HG02852 (cell line): ENCODE results near the gene DNLZ.

Experiments
- ATAC-seq: cut with Tn5 transposase; IDR thresholded peaks from one replicate; pipeline ENCODE4 v1.9.1; 2021; ENCODE audit warnings: mild to moderate bottlenecking, moderate library complexity; ENCODE audit not compliant: unreplicated experiment

DNLZ gene

GRCh38 chr9:136397643-136398042 lies 34.1 kb upstream of the DNLZ start:
- ATAC-seq: no peak

DNA sequence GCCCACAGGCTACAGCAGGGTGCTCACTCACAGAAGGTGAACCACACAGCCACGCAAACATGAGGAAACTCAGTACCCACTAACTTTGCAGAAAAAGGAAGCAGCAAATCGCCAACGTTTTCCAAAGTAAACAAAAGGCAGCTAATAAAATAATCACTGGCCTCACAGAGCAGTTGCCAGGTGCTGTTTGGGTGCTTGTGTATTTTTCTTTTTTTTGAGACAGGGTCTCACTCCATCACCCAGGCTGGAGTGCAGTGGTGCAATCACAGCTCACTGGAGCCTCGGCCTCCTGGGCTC lies 32.6 kb upstream of the DNLZ start:
- ATAC-seq: no peak

- ATAC-seq: no peak
These were observed 32.0 kb upstream of the DNLZ start for GRCh38 chr9:136395345-136396218.

DNA sequence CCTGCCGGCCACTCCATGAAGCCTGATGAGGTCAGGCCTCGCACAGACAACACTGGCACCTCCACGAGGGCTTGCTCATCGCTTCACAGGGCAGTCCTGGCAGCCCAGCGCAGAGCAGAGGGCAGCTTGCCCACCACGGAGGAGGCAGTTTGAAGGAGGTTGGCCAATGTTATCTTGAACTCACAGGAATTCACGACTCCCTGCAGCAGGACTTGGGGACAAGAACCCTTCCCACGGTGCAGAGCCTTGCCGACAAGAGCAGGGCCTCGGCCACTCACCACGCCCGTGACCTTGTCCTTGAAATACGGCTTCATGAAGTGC lies 31.4 kb upstream of the DNLZ start:
- no peak for ATAC-seq

- no peak for ATAC-seq
These were observed 30.9 kb upstream of the DNLZ start for GRCh38 chr9:136394312-136395019.

DNA sequence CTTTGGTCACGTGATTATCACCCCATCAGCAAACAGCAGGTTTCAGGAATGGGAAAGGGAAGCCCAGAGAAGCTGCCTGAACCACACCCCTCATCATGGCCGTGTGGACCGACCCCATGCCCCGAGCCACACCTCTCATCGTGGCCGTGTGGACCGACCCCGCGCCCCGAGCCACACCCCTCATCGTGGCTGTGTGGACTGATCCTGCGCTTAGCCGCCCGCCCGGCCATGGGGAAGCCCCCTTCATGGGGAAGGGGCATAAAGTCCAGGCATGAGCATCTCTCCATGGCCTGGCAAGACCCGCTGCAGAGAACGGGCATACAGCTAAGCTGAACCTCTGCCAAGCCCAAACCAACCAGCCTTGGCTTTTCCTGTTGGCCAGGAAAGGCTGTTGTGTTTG lies 30.0 kb upstream of the DNLZ start:
- ATAC-seq: no peak

DNA sequence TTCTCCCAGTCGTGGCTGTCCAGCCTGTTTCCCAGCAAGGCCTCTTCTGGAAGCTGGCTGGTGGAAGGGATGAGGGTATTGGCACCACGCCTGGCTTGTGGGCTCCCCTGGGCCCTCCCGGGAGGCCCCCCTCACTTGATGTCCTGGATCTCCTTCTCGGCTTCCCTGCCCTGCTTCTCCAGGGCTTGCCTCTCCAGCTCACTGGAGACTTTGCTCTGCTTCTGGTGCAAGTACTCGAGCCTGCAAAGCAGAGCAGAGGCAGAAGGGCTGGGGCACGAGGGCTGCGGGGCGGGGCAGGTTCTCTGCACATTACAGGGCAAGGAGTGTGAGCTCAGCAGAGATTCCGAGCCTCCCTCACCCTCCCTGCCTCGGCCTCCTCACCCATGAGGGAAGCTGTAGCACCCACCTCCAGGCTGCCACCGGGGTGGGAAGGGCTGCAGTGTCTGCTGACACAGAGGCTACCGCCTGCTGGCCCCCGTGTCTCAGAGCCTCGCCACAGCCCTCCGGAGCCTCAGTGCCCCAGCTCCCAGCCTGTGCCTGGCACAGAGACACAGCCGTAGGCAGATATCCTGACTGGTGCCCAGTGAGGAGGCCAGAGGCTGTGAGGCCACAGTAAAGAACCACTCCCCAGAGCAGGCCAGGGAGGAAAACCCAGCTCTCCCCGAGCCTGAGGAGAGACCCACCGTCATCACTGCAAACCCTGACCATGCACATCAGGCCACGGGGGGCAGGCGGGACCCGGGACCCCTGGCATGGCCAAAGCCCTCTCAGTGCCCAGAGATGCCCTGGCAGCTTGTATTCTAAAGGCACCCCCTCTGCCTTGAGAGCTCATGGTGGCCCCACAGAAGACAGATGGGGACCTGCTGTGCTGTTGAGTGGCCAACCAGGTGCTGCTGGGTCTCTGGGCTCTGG lies 29.2 kb upstream of the DNLZ start:
- no peak for ATAC-seq

GRCh38 chr9:136391737-136392537 lies 28.4 kb upstream of the DNLZ start:
- ATAC-seq: no peak

GRCh38 chr9:136389396-136389795 lies 25.9 kb upstream of the DNLZ start:
- no peak for ATAC-seq

- no peak for ATAC-seq
These were observed 23.7 kb upstream of the DNLZ start for GRCh38 chr9:136387217-136387616.

DNA sequence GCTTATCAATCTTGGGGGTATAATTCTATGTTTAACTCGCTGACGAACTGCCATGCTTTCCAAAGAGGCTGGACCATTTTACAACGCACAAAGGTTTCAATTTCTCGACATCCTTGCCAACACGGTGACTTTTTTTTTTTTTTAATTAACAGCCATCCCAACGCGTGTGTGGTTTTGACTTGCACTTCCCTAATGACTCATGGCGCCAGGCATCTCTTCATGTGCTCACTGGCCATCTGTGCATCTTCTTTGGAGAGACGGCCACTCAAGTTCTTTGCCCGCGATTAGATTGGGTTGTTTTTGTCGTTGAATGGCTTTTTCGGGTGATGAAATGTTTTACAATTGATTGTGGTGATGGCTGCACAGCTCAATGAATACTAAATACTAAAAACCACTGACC lies 22.5 kb upstream of the DNLZ start:
- ATAC-seq: no peak

GRCh38 chr9:136385015-136385414 lies 21.5 kb upstream of the DNLZ start:
- ATAC-seq: no peak

- ATAC-seq: no peak
These were observed 19.9 kb upstream of the DNLZ start for GRCh38 chr9:136383436-136383835.

GRCh38 chr9:136381966-136382513 lies 18.5 kb upstream of the DNLZ start:
- ATAC-seq: no peak

DNA sequence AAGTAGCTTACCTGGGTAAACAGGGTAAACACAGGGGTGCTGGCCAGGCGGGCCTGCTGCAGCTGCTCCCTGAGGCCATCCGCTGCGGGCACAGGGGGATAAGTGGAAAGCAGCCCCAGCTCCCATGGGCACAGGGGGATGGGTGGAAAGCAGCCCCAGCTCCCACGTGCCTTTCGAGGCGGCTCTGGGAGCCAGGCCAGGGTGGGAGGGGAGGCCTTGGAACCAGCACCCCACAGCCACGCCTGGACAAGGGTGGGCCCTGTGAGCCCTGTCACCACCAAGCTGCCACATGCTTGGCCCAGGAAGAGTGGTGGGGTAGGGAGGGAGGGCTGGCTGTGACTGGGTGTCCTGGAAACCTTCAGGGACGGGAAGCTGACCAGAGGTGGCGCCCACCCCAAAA lies 17.8 kb upstream of the DNLZ start:
- ATAC-seq: no peak

GRCh38 chr9:136380381-136380780 lies 16.8 kb upstream of the DNLZ start:
- ATAC-seq: no peak

DNA sequence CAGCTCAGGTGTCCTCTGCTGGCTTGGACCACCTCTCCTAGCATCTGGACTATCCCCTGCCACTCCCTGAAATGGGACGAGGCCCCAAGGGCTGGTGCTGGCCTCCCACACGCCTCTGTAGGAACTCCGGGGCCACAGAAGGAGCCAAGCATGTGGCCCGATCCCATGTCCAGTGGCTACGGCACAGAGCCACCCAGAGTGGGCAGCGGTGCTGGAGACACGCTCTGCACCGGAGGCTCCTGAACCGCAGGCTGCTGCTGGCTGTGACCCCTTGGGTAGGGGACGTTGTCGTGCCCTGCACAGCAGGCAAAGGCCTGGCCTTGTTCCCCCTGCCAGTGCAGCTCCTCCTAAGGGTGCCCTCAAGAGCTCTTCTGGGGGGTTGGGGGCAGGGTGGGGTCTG lies 16.3 kb upstream of the DNLZ start:
- ATAC-seq: no peak

GRCh38 chr9:136379401-136379800 lies 15.9 kb upstream of the DNLZ start:
- no peak for ATAC-seq

DNA sequence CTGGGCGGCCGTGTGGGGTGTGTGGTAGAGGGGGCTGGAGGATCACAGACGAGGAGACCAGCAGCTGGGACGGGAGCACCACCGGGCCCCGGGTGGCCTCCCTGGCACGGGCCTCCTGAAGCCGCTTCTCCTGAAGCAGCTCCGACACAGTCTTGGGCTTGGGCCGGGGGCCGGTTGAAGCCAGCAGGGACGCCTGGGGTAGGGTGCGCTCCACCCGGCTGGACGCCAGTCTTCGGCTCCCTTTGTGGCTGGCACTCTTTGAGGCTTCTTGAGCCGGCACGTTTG lies 15.4 kb upstream of the DNLZ start:
- no peak for ATAC-seq

DNA sequence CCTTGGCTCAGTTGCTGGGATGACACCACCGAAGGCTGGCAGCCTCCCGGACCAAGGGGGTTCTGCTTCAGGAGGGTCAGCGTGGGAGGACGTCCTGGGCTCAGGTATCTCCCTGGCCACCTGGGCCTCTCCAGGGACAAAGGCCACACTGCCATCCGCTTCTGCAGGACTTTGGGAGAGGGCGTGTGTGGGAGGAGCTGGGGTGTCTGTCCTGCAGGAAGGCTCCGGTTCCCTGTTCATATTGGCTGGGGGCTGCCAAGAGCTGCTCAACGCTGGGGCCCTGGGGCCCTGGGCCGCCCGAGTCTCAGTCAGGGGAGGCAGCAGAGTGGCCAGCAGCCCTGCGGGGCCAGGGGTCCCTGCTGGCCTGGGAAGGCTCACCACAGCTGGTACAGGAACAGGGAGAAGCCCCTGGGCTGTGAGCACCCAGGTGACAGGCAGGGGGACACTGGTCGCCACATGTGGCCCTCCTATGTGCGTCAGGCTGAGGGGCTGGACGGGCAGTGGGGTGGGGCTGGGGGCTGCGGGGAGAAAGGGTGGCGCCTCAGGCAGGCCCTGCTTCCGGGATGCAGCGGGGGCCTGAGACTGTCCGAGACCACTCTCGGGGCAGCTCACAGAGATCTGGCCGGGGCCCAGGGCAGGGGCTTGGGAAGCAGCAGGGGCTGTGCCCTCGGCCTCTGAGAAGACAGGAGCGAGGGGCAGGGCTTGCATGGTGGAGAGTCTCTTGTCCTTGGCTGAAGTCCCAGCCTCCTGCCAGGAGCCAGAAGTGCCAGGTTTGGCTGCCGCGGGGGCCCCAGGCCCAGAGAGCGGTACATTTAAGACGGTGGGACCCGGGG lies 14.8 kb upstream of the DNLZ start:
- ATAC-seq: no peak
